K562 (cell line): ENCODE results near the gene CEACAM21. TPM values are rescaled to one million over a fixed set of nuclear protein-coding genes. Genes with fewer than 3 reads are reported as not detected.

Experiments
- ATAC-seq: fragments of 200-7000 bp; cut with Tn5 transposase; 3 replicates; pipeline ENCODE4 v1.9.1; 2020; ENCODE audit warnings: moderate library complexity
- BruUV-seq: library from RNA; stranded (reverse); fragments of 400-500 nt; replicated peaks from 2 replicates; lab custom pipeline; 2021; lab: Mats Ljungman, UMichigan
- CTCF ChIA-PET: fragments of 300-600 bp; formaldehyde crosslinking; extraction: SDS; loops from one replicate; lab custom pipeline; 2021; ENCODE audit warnings: low intra/inter-chr PET ratio; lab: Yijun Ruan, JAX
- POLR2A ChIA-PET: fragments of 300-600, 350-650 bp; sonication (Branson Sonifier 250); formaldehyde crosslinking; extraction: SDS; loops from one replicate; lab custom pipeline; 2021; ENCODE audit warnings: antibody characterized with exemption, inconsistent platforms; lab: Yijun Ruan, JAX
- DNase-seq, 4 experiments: peaks; one replicate each; pipeline versions ENCODE4 v3.0.0 to v3.0.0-alpha.2; 2011 to 2018; ENCODE audit warnings: low spot score in 3 of 4, mixed read lengths in 3 of 4; ENCODE audit errors: extremely low read depth in 1 of 4
- FAIRE-seq: peaks from 2 replicates; lab custom pipeline; 2011; peaks lifted over from hg19 to GRCh38; lab: Jason Lieb, UNC
- H2AFZ ChIP-seq: 2 replicates; pipeline ENCODE4 v1.6.0; 2011; ENCODE audit warnings: low read depth, low read length, control low read depth, inconsistent platforms
- H3K27ac ChIP-seq: fragments of 200-600 bp; 3 replicates; pipeline ENCODE4 v1.8.0; 2011; ENCODE audit warnings: low read depth, mild to moderate bottlenecking, control low read depth, inconsistent platforms, low read length, moderate library complexity, mixed read lengths; ENCODE audit errors: extremely low read depth
- H3K27me3 ChIP-seq, 2 experiments: fragments of 300-600 bp in 1 of 2; 2 replicates in 1 of 2; 3 replicates in 1 of 2; pipeline versions ENCODE4 v1.6.0 to v1.8.0; 2011; ENCODE audit warnings: inconsistent platforms in 2 of 2, low read length in 2 of 2, mild to moderate bottlenecking in 1 of 2, mixed read lengths in 1 of 2, moderate library complexity in 1 of 2; ENCODE audit not compliant: control insufficient read depth in 2 of 2, insufficient read depth in 2 of 2
- H3K36me3 ChIP-seq: fragments of 300-600 bp; 3 replicates; pipeline ENCODE4 v1.8.0; 2011; ENCODE audit warnings: mild to moderate bottlenecking, low read length, inconsistent platforms; ENCODE audit not compliant: control insufficient read depth, insufficient read depth
- H3K4me1 ChIP-seq, 2 experiments: fragments of 200-600 bp in 1 of 2; replicated peaks in 1 of 2; 2 replicates in 1 of 2; 3 replicates in 1 of 2; pipeline versions ENCODE4 v1.5.1 to v1.8.0; 2011; ENCODE audit warnings: inconsistent platforms in 2 of 2, low read length in 2 of 2, mild to moderate bottlenecking in 1 of 2, mixed read lengths in 1 of 2, moderate library complexity in 1 of 2; ENCODE audit not compliant: control insufficient read depth in 2 of 2, insufficient read depth in 2 of 2
- H3K4me2 ChIP-seq: 2 replicates; pipeline ENCODE4 v1.6.1; 2011; ENCODE audit warnings: low read length, control low read depth, inconsistent platforms, mixed read lengths; ENCODE audit not compliant: insufficient read depth
- H3K4me3 ChIP-seq: fragments of 200-600 bp; sonication (generic), shearing (Covaris generic); 2 replicates; pipeline ENCODE4 v1.5.1; 2016; ENCODE audit warnings: control low read depth, inconsistent platforms
- H3K79me2 ChIP-seq: fragments of 200-600 bp; 3 replicates; pipeline ENCODE4 v1.8.0; 2011; ENCODE audit warnings: low read length, inconsistent platforms; ENCODE audit not compliant: control insufficient read depth, insufficient read depth
- H3K9ac ChIP-seq, 2 experiments: 2 replicates each; pipeline versions ENCODE4 v1.6.0 to v1.6.1; 2011; ENCODE audit warnings: low read depth in 2 of 2, low read length in 2 of 2, control low read depth in 1 of 2, inconsistent platforms in 1 of 2, mild to moderate bottlenecking in 1 of 2, mixed read lengths in 1 of 2; ENCODE audit not compliant: insufficient read depth in 1 of 2
- H3K9me1 ChIP-seq: one replicate; pipeline ENCODE4 v1.6.0; 2011; ENCODE audit warnings: inconsistent platforms, mild to moderate bottlenecking, low read length, moderate library complexity; ENCODE audit not compliant: control insufficient read depth, insufficient read depth
- H3K9me3 ChIP-seq: replicated peaks from 2 replicates; pipeline ENCODE4 v1.5.1; 2011; ENCODE audit warnings: low read depth, low read length, inconsistent platforms; ENCODE audit not compliant: control insufficient read depth, insufficient read depth
- H4K20me1 ChIP-seq: replicated peaks from 2 replicates; pipeline ENCODE4 v1.6.1; 2011; ENCODE audit warnings: low read length, inconsistent platforms, mixed read lengths; ENCODE audit not compliant: control insufficient read depth, insufficient read depth
- BRD9 ChIP-seq: fragments of 450-650 bp; IDR thresholded peaks from 2 replicates; pipeline ENCODE4 v1.6.1; 2018; ENCODE audit warnings: low read depth; ENCODE audit not compliant: partially characterized antibody
- ETS2 ChIP-seq: IDR thresholded peaks from 2 replicates; pipeline ENCODE4 v1.6.1; 2016; ENCODE audit warnings: borderline replicate concordance, missing genetic modification characterization, mild to moderate bottlenecking, moderate library complexity, missing compliant biosample characterization; ENCODE audit not compliant: poor library complexity, severe bottlenecking
- MIER1 ChIP-seq: fragments of 450-650 bp; IDR thresholded peaks from 2 replicates; pipeline ENCODE4 v1.6.1; 2016; ENCODE audit warnings: antibody characterized with exemption, mild to moderate bottlenecking, low read depth
- MXI1 ChIP-seq: IDR thresholded peaks from 2 replicates; pipeline ENCODE4 v1.6.1; 2011; ENCODE audit warnings: low read depth, mild to moderate bottlenecking, improper control_type of control experiment, low read length
- NFE2L1 ChIP-seq: fragments of 450-650 bp; IDR thresholded peaks from 2 replicates; pipeline ENCODE4 v1.6.1; 2016; ENCODE audit warnings: missing genetic modification characterization, low read depth, mild to moderate bottlenecking, missing compliant biosample characterization, moderate library complexity, borderline replicate concordance
- NR4A1 ChIP-seq, 2 experiments: fragments of 250-450 bp in 1 of 2; fragments of 450-650 bp in 1 of 2; sonication (Bioruptor Pico) in 1 of 2; IDR thresholded peaks; 2 replicates each; pipeline versions ENCODE4 v1.4.0 to v1.6.1; 2016 to 2020; ENCODE audit warnings: mild to moderate bottlenecking in 2 of 2, missing compliant biosample characterization in 1 of 2, missing genetic modification characterization in 1 of 2, moderate library complexity in 1 of 2
- TEAD4 ChIP-seq, 2 experiments: sonication (generic) in 1 of 2; formaldehyde crosslinking in 1 of 2; IDR thresholded peaks; 2 replicates each; pipeline versions ENCODE4 v1.6.1 to v1.8.0; 2012 to 2022; ENCODE audit warnings: borderline replicate concordance in 1 of 2, inconsistent platforms in 1 of 2, low read length in 1 of 2, mild to moderate bottlenecking in 1 of 2, missing genetic modification reagents in 1 of 2
- WGBS: fragments of 100-300 bp; shearing (Covaris generic); methylation state at CpG from one replicate; pipeline ENCODE4 v1.1.6; 2016; ENCODE audit warnings: low coverage, mixed read lengths; ENCODE audit not compliant: insufficient coverage; ENCODE audit errors: missing lambda C conversion rate; 5-methylcytosine and 5-hydroxymethylcytosine counted together
- in situ Hi-C: fragments of 300-500 bp; cut with MboI; formaldehyde crosslinking; loops from 4 replicates; pipeline ENCODE4 v1.15.0; 2018; ENCODE audit warnings: inconsistent platforms, mixed read lengths
- intact Hi-C: fragments of 100-400 bp; cut with micrococcal nuclease; formaldehyde crosslinking; loops from 2 replicates; pipeline ENCODE4 v1.14.2; 2022
- polyA plus RNA-seq, 8 experiments: library from polyadenylated mRNA; depleted of rRNA in 4 of 8; stranded (reverse) in 5 of 8; unstranded in 3 of 8; fragments of >200 nt; fragmentation: Nextera tagmentation in 2 of 8; fragmentation: Illumina TruSeq in 1 of 8; extraction: Ambion mirVana in 2 of 8; extraction: Trizol in 1 of 8; gene quantifications; 2 replicates each; pipeline versions ENCODE4 v1.2.1 to v1.2.3, GENCODE V29; 2011 to 2014; ENCODE audit warnings: inconsistent platforms in 1 of 8, missing spikeins in 1 of 8
- total RNA-seq, 7 experiments: library from RNA; depleted of rRNA in 6 of 7; stranded (reverse); fragments of >200 nt in 6 of 7; fragmentation: Illumina TruSeq in 2 of 7; extraction: Trizol in 2 of 7; gene quantifications; 2 replicates each; pipeline versions ENCODE4 v1.2.1 to v1.2.3, GENCODE V29; 2011 to 2021; ENCODE audit warnings: low replicate concordance in 1 of 7
- TF ChIP-seq, protein P1 (sequence below), 2 experiments: fragments of 450-650 bp; IDR thresholded peaks; 2 replicates each; pipeline ENCODE4 v1.6.1; 2018; ENCODE audit warnings: mild to moderate bottlenecking in 2 of 2, low read depth in 1 of 2; ENCODE audit not compliant: partially characterized antibody in 2 of 2
- TF ChIP-seq, protein P2 (sequence below): fragments of 450-650 bp; formaldehyde crosslinking; IDR thresholded peaks from 2 replicates; pipeline ENCODE4 v1.4.0; 2020; ENCODE audit warnings: mild to moderate bottlenecking, moderate library complexity
- TF ChIP-seq, protein P3 (sequence below): fragments of 250-450 bp; sonication (Bioruptor Pico); IDR thresholded peaks from 2 replicates; pipeline ENCODE4 v1.8.0; 2021; ENCODE audit warnings: mild to moderate bottlenecking, moderate library complexity
- TF ChIP-seq, protein P4 (sequence below): fragments of 250-450 bp; sonication (Bioruptor Pico); IDR thresholded peaks from 2 replicates; pipeline ENCODE4 v1.8.0; 2022; ENCODE audit warnings: moderate library complexity, mild to moderate bottlenecking, inconsistent platforms

Gene CEACAM21
- total and polyA plus RNA-seq, 9 of the 15 experiments (the other 6 are each of a cell fraction or from before 2014, with no cell fraction given): 0.06 to 0.40 (median 0.18) TPM; not detected in 1

GRCh38 chr19:41588497-41589209 lies 12.7 kb downstream of the CEACAM21 start:
- Histone ChIP-seq H3K4me3 (no peak overlapping the region), H3K9ac (no peak overlapping the region), H3K9me1 (no peaks in the 10 kb centered on the region), H2AFZ (no peak overlapping the region), H4K20me1 (no peaks in the 10 kb centered on the region), H3K27me3 (no peaks in the 10 kb centered on the region), H3K9me3 (no peaks in the 10 kb centered on the region), H3K79me2 (no peaks in the 10 kb centered on the region), H3K4me1 (no peaks in the 10 kb centered on the region), H3K4me2 (no peak overlapping the region), H3K36me3 (no peaks in the 10 kb centered on the region), H3K27ac (no peak overlapping the region)
- ATAC-seq (peak; percentile 69; the same call in 2 of the 3 replicates), DNase-seq (peak; percentile 29 to 43 (median 38)), FAIRE-seq (peak; percentile 87)
- POLR2A ChIA-PET: interaction anchor here (0.7 kb wide), 1 partner anchor 14 kb away, joined by 3 read pairs; no protein-coding TSS in a partner anchor
- CTCF ChIA-PET: no interaction called here
- intact Hi-C loops (no loop called here), in situ Hi-C loops (no loop called here)
- 0% methylated on average over 6 of the region's 6 CpGs for WGBS
- BruUV-seq: no TSS peak
- TF ChIP-seq ETS2: no peak
- TF ChIP-seq MIER1: peak; percentile 85
- TF ChIP-seq, protein P1, sequence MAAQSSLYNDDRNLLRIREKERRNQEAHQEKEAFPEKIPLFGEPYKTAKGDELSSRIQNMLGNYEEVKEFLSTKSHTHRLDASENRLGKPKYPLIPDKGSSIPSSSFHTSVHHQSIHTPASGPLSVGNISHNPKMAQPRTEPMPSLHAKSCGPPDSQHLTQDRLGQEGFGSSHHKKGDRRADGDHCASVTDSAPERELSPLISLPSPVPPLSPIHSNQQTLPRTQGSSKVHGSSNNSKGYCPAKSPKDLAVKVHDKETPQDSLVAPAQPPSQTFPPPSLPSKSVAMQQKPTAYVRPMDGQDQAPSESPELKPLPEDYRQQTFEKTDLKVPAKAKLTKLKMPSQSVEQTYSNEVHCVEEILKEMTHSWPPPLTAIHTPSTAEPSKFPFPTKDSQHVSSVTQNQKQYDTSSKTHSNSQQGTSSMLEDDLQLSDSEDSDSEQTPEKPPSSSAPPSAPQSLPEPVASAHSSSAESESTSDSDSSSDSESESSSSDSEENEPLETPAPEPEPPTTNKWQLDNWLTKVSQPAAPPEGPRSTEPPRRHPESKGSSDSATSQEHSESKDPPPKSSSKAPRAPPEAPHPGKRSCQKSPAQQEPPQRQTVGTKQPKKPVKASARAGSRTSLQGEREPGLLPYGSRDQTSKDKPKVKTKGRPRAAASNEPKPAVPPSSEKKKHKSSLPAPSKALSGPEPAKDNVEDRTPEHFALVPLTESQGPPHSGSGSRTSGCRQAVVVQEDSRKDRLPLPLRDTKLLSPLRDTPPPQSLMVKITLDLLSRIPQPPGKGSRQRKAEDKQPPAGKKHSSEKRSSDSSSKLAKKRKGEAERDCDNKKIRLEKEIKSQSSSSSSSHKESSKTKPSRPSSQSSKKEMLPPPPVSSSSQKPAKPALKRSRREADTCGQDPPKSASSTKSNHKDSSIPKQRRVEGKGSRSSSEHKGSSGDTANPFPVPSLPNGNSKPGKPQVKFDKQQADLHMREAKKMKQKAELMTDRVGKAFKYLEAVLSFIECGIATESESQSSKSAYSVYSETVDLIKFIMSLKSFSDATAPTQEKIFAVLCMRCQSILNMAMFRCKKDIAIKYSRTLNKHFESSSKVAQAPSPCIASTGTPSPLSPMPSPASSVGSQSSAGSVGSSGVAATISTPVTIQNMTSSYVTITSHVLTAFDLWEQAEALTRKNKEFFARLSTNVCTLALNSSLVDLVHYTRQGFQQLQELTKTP (IDR thresholded peaks at IDR 0.05; ENCODE audit: low read depth in 1 of 2, partially characterized antibody in 2 of 2): peak in 1 of 2 experiments; percentile 73
- TF ChIP-seq BRD9: no peak
- TF ChIP-seq NFE2L1: no peak
- TF ChIP-seq, protein P2, sequence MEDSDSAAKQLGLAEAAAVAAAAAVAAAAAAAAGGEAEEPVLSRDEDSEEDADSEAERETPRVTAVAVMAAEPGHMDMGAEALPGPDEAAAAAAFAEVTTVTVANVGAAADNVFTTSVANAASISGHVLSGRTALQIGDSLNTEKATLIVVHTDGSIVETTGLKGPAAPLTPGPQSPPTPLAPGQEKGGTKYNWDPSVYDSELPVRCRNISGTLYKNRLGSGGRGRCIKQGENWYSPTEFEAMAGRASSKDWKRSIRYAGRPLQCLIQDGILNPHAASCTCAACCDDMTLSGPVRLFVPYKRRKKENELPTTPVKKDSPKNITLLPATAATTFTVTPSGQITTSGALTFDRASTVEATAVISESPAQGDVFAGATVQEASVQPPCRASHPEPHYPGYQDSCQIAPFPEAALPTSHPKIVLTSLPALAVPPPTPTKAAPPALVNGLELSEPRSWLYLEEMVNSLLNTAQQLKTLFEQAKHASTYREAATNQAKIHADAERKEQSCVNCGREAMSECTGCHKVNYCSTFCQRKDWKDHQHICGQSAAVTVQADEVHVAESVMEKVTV: no peak
- TF ChIP-seq, protein P3, sequence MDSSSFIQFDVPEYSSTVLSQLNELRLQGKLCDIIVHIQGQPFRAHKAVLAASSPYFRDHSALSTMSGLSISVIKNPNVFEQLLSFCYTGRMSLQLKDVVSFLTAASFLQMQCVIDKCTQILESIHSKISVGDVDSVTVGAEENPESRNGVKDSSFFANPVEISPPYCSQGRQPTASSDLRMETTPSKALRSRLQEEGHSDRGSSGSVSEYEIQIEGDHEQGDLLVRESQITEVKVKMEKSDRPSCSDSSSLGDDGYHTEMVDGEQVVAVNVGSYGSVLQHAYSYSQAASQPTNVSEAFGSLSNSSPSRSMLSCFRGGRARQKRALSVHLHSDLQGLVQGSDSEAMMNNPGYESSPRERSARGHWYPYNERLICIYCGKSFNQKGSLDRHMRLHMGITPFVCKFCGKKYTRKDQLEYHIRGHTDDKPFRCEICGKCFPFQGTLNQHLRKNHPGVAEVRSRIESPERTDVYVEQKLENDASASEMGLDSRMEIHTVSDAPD (CRISPR knock-in tag): no peak
- peak; percentile 91 for TF ChIP-seq TEAD4 (IDR thresholded peaks at IDR 0.05; ENCODE audit: low read length)
- TF ChIP-seq TEAD4 (CRISPR knock-in tag; IDR thresholded peaks at IDR 0.05; ENCODE audit: borderline replicate concordance): peak; percentile 78; the same call in 1 of the 2 replicates
- TF ChIP-seq, protein P4, sequence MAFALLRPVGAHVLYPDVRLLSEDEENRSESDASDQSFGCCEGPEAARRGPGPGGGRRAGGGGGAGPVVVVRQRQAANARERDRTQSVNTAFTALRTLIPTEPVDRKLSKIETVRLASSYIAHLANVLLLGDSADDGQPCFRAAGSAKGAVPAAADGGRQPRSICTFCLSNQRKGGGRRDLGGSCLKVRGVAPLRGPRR: no peak
- TF ChIP-seq NR4A1 (CRISPR knock-in tag; IDR thresholded peaks at IDR 0.05): no peak
- TF ChIP-seq NR4A1 (tag; IDR thresholded peaks at IDR 0.05): no peak
- TF ChIP-seq MXI1: no peak
